HEK293 (cell line): Measurements from ENCODE around the gene BBX.

ENCODE experiments used
- CTCF ChIA-PET: fragments of 350-600 bp; formaldehyde crosslinking; extraction: SDS; loops from one replicate; lab custom pipeline; 2021; ENCODE audit warnings: antibody characterized with exemption; lab: Yijun Ruan, JAX
- POLR2A ChIA-PET: fragments of 300-600 bp; formaldehyde crosslinking; extraction: SDS; loops from one replicate; lab custom pipeline; 2020; ENCODE audit warnings: antibody characterized with exemption, inconsistent platforms; lab: Yijun Ruan, JAX
- H3K27ac ChIP-seq: fragments of 200-500 bp; sonication (Bioruptor generic); 2 replicates; pipeline ENCODE4 v1.5.1; 2014; ENCODE audit warnings: low read depth, low read length, control low read depth, inconsistent platforms; ENCODE audit errors: extremely low read depth
- H3K36me3 ChIP-seq, 2 experiments: fragments of 200-500 bp in 1 of 2; sonication (Bioruptor generic) in 1 of 2; 1 replicate in 1 of 2; 2 replicates in 1 of 2; pipeline ENCODE4 v1.5.1; 2014 to 2017; ENCODE audit warnings: inconsistent platforms in 2 of 2, low read length in 2 of 2; ENCODE audit not compliant: control insufficient read depth in 2 of 2, insufficient read depth in 1 of 2
- H3K4me1 ChIP-seq: fragments of 200-500 bp; sonication (Bioruptor generic); 2 replicates; pipeline ENCODE4 v1.5.1; 2014; ENCODE audit warnings: mild to moderate bottlenecking, low read length, inconsistent platforms; ENCODE audit not compliant: control insufficient read depth, insufficient read depth
- H3K4me3 ChIP-seq: 2 replicates; pipeline ENCODE4 v1.5.1; 2011; ENCODE audit warnings: low read depth, mild to moderate bottlenecking, control low read depth, low read length, moderate library complexity
- H3K9me3 ChIP-seq: fragments of 200-500 bp; sonication (Bioruptor generic); 2 replicates; pipeline ENCODE4 v1.5.1; 2014; ENCODE audit warnings: low read depth, low read length, inconsistent platforms; ENCODE audit not compliant: control insufficient read depth, insufficient read depth
- HOXC10 ChIP-seq: sonication (generic); formaldehyde crosslinking; IDR thresholded peaks from 2 replicates; pipeline ENCODE4 v1.8.1; 2023; ENCODE audit warnings: mild to moderate bottlenecking, missing genetic modification reagents
- MEIS1 ChIP-seq: sonication (generic); formaldehyde crosslinking; IDR thresholded peaks from 2 replicates; pipeline ENCODE4 v1.8.1; 2022; ENCODE audit warnings: missing genetic modification reagents, mild to moderate bottlenecking, borderline replicate concordance
- OVOL3 ChIP-seq: fragments of 450-650 bp; formaldehyde crosslinking; IDR thresholded peaks from 2 replicates; pipeline ENCODE4 v1.5.1; 2016; ENCODE audit warnings: missing biosample characterization, missing genetic modification characterization
- SP2 ChIP-seq: fragments of 450-650 bp; formaldehyde crosslinking; IDR thresholded peaks from 2 replicates; pipeline ENCODE4 v1.5.1; 2016; ENCODE audit warnings: missing biosample characterization, missing genetic modification characterization
- ZBTB21 ChIP-seq: fragments of 450-650 bp; formaldehyde crosslinking; IDR thresholded peaks from 2 replicates; pipeline ENCODE4 v1.5.1; 2017; ENCODE audit warnings: missing biosample characterization, missing genetic modification characterization
- ZBTB49 ChIP-seq: fragments of 450-650 bp; formaldehyde crosslinking; IDR thresholded peaks from 2 replicates; pipeline ENCODE4 v1.5.1; 2016; ENCODE audit warnings: missing biosample characterization, missing genetic modification characterization, low read depth
- ZNF132 ChIP-seq: fragments of 450-650 bp; formaldehyde crosslinking; IDR thresholded peaks from 2 replicates; pipeline ENCODE4 v1.5.1; 2017; ENCODE audit warnings: missing biosample characterization, missing genetic modification characterization, borderline replicate concordance
- ZNF146 ChIP-seq: fragments of 450-650 bp; formaldehyde crosslinking; IDR thresholded peaks from 2 replicates; pipeline ENCODE4 v1.5.1; 2016; ENCODE audit warnings: missing biosample characterization, missing genetic modification characterization
- ZNF394 ChIP-seq: fragments of 450-650 bp; formaldehyde crosslinking; IDR thresholded peaks from 2 replicates; pipeline ENCODE4 v1.5.1; 2016; ENCODE audit warnings: missing biosample characterization, missing genetic modification characterization, mild to moderate bottlenecking, moderate library complexity, borderline replicate concordance
- ZNF433 ChIP-seq: fragments of 450-650 bp; formaldehyde crosslinking; IDR thresholded peaks from 2 replicates; pipeline ENCODE4 v1.5.1; 2016; ENCODE audit warnings: missing biosample characterization, missing genetic modification characterization, low read depth
- ZNF558 ChIP-seq: fragments of 450-650 bp; formaldehyde crosslinking; IDR thresholded peaks from 2 replicates; pipeline ENCODE4 v1.5.1; 2016; ENCODE audit warnings: missing biosample characterization, missing genetic modification characterization
- ZNF571 ChIP-seq: fragments of 450-650 bp; formaldehyde crosslinking; IDR thresholded peaks from 2 replicates; pipeline ENCODE4 v1.5.0; 2017; ENCODE audit warnings: missing biosample characterization, missing genetic modification characterization
- ZNF600 ChIP-seq: fragments of 450-650 bp; formaldehyde crosslinking; IDR thresholded peaks from 2 replicates; pipeline ENCODE4 v1.5.1; 2016; ENCODE audit warnings: missing biosample characterization, missing genetic modification characterization
- ZNF626 ChIP-seq: fragments of 450-650 bp; sonication (Bioruptor Pico); formaldehyde crosslinking; IDR thresholded peaks from 2 replicates; pipeline ENCODE4 v1.5.1; 2018; ENCODE audit warnings: missing biosample characterization, missing genetic modification characterization, inconsistent platforms
- ZNF664 ChIP-seq: fragments of 450-650 bp; formaldehyde crosslinking; IDR thresholded peaks from 2 replicates; pipeline ENCODE4 v1.5.1; 2016; ENCODE audit warnings: missing biosample characterization, missing genetic modification characterization
- ZNF701 ChIP-seq: fragments of 450-650 bp; formaldehyde crosslinking; IDR thresholded peaks from 2 replicates; pipeline ENCODE4 v1.5.1; 2016; ENCODE audit warnings: missing biosample characterization, missing genetic modification characterization
- ZNF704 ChIP-seq: fragments of 450-650 bp; formaldehyde crosslinking; IDR thresholded peaks from 2 replicates; pipeline ENCODE4 v1.5.1; 2016; ENCODE audit warnings: missing biosample characterization, missing genetic modification characterization
- ZNF830 ChIP-seq: fragments of 450-650 bp; IDR thresholded peaks from 2 replicates; pipeline ENCODE4 v1.5.0; 2018; ENCODE audit warnings: missing biosample characterization, missing genetic modification characterization, low read depth, mild to moderate bottlenecking, moderate library complexity
- ZSCAN23 ChIP-seq: fragments of 450-650 bp; formaldehyde crosslinking; IDR thresholded peaks from 2 replicates; pipeline ENCODE4 v1.5.1; 2016; ENCODE audit warnings: missing biosample characterization, missing genetic modification characterization
- ZSCAN30 ChIP-seq: fragments of 450-650 bp; IDR thresholded peaks from 2 replicates; pipeline ENCODE4 v1.5.1; 2018; ENCODE audit warnings: missing biosample characterization, mild to moderate bottlenecking, missing genetic modification characterization, moderate library complexity
- TF ChIP-seq, protein P1 (sequence below): fragments of 450-650 bp; formaldehyde crosslinking; IDR thresholded peaks from 2 replicates; pipeline ENCODE4 v1.5.1; 2016; ENCODE audit warnings: missing biosample characterization, missing genetic modification characterization
- TF ChIP-seq, protein P2 (sequence below): fragments of 450-650 bp; formaldehyde crosslinking; optimal IDR thresholded peaks from 2 replicates; pipeline ENCODE3; 2016; ENCODE audit warnings: missing biosample characterization, mild to moderate bottlenecking, missing genetic modification characterization

BBX gene

DNA sequence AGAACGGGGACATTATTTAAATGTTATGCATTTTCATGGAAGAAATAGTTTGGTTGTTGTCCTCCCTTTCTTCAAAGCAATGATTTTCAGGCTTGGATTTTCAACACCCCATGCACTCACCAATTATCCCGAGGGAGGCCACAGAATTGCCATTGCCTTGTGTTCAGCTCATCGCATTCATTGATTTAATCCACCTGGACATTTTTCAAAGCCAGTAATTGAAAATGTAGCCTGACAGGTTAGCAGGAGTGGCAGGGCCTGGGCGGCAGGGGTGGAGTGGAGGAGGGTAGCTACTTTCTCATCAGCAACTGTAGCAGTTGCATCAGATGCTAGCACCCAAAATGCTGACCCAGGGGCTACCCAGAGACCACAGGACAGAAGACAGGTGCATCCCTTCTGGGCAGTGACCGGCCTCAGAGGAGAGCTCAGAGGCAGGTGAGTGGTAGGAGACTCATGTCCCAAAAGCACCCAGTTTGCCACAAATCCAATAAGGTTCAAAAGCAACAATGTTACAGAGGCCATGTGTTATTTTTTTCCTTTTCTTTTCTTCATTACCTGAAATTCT is 325.7 kb downstream of the BBX start:
- Histone ChIP-seq H3K4me1 (no peaks in the 10 kb centered on the region), H3K9me3 (no peaks in the 10 kb centered on the region), H3K27ac (no peak overlapping the region), H3K36me3 (no peaks in the 10 kb centered on the region), H3K4me3 (no peak overlapping the region)
- ChIA-PET POLR2A (no interaction called here), CTCF (no interaction called here)
- no peak for TF ChIP-seq ZNF701 (tag by site-specific recombination)
- no peak for TF ChIP-seq ZNF571 (tag by site-specific recombination)

- Histone ChIP-seq H3K4me3 (no peak overlapping the region), H3K27ac (no peak overlapping the region), H3K4me1 (no peaks in the 10 kb centered on the region), H3K36me3 (no peaks in the 10 kb centered on the region), H3K9me3 (no peaks in the 10 kb centered on the region)
- ChIA-PET CTCF (no interaction called here), POLR2A (no interaction called here)
- TF ChIP-seq ZNF664 (tag by site-specific recombination) (no peak), ZNF146 (no peak), ZSCAN30 (tag by site-specific recombination) (no peak), ZNF558 (no peak), ZNF600 (tag by site-specific recombination) (no peak), ZNF433 (tag by site-specific recombination) (no peak), ZSCAN23 (tag by site-specific recombination) (no peak), ZBTB49 (tag by site-specific recombination) (no peak), ZBTB21 (tag by site-specific recombination) (no peak), HOXC10 (CRISPR knock-in tag) (no peak), OVOL3 (tag by site-specific recombination) (no peak), ZNF132 (no peak), SP2 (tag by site-specific recombination) (no peak), ZNF626 (tag by site-specific recombination) (no peak), MEIS1 (CRISPR knock-in tag) (no peak), ZNF394 (tag by site-specific recombination) (no peak), ZNF704 (tag by site-specific recombination) (no peak), ZNF830 (tag by site-specific recombination) (no peak)
- TF ChIP-seq, protein P1, sequence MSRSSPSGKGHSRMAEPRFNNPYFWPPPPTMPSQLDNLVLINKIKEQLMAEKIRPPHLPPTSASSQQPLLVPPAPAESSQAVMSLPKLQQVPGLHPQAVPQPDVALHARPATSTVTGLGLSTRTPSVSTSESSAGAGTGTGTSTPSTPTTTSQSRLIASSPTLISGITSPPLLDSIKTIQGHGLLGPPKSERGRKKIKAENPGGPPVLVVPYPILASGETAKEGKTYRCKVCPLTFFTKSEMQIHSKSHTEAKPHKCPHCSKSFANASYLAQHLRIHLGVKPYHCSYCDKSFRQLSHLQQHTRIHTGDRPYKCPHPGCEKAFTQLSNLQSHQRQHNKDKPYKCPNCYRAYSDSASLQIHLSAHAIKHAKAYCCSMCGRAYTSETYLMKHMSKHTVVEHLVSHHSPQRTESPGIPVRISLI (tag by site-specific recombination) = no peak
- TF ChIP-seq, protein P2, sequence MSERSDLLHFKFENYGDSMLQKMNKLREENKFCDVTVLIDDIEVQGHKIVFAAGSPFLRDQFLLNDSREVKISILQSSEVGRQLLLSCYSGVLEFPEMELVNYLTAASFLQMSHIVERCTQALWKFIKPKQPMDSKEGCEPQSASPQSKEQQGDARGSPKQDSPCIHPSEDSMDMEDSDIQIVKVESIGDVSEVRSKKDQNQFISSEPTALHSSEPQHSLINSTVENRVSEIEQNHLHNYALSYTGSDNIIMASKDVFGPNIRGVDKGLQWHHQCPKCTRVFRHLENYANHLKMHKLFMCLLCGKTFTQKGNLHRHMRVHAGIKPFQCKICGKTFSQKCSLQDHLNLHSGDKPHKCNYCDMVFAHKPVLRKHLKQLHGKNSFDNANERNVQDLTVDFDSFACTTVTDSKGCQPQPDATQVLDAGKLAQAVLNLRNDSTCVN (tag by site-specific recombination) = no peak
These were observed 327.9 kb downstream of the BBX start for GRCh38 chr3:107850681-107851080.
